Upper lobe of right lung (tissue), 1 donor: ENCODE data around the gene MX1. TPM values are rescaled to one million over a fixed set of nuclear protein-coding genes. Genes with fewer than 3 reads are reported as not detected.

Source experiments
- ATAC-seq: fragments of 200-7000 bp; cut with Tn5 transposase; one replicate; pipeline ENCODE4 v1.9.1; 2020; ENCODE audit warnings: mild to moderate bottlenecking, moderate library complexity
- DNase-seq: peaks from one replicate; pipeline ENCODE4 v3.0.0-alpha.2; 2020
- H3K27ac ChIP-seq: fragments of 200-600 bp; one replicate; pipeline ENCODE4 v1.8.0; 2022
- H3K27me3 ChIP-seq: fragments of 200-600 bp; one replicate; pipeline ENCODE4 v1.8.0; 2022; ENCODE audit warnings: mild to moderate bottlenecking
- H3K36me3 ChIP-seq: fragments of 200-600 bp; one replicate; pipeline ENCODE4 v1.8.0; 2022
- H3K4me1 ChIP-seq: fragments of 200-600 bp; one replicate; pipeline ENCODE4 v1.8.0; 2022
- H3K4me3 ChIP-seq: fragments of 200-600 bp; one replicate; pipeline ENCODE4 v1.8.0; 2022; ENCODE audit warnings: mild to moderate bottlenecking
- H3K9me3 ChIP-seq: fragments of 200-600 bp; one replicate; pipeline ENCODE4 v1.8.0; 2022
- CTCF ChIP-seq: fragments of 200-600 bp; IDR thresholded peaks from one replicate; pipeline ENCODE4 v1.8.0; 2022; ENCODE audit warnings: antibody characterized with exemption
- intact Hi-C: fragments of 100-400 bp; cut with DNase I; formaldehyde crosslinking; loops from one replicate; pipeline ENCODE4 v1.11.0; 2022
- total RNA-seq: library from RNA; stranded (reverse); fragmentation: NEBNext Ultra II Directional; extraction: Animal tissue kit (Norgen Biotek cat#: 25700); gene quantifications from one replicate; pipeline ENCODE4 v1.2.1, GENCODE V29; 2021
- donor health status: DM: no; HTN: yes; CAD: no; lungs with severe emphysema.

Gene MX1
- total RNA-seq, 1 donor from 2014 or later, result 142 TPM

- intact Hi-C loops, result no loop called here
- Histone ChIP-seq H3K9me3 (no peaks in the 10 kb centered on the region), H3K27me3 (no peaks in the 10 kb centered on the region), H3K27ac (peak overlapping the region; percentile 47), H3K4me1 (peaks cover 12% of the 10 kb centered on the region), H3K36me3 (no peaks in the 10 kb centered on the region), H3K4me3 (no peak overlapping the region)
- ATAC-seq (peak; percentile 94), DNase-seq (peak; percentile 81)
- no peak for TF ChIP-seq CTCF
Measured at GRCh38 chr21:41396558-41397075, 29.4 kb upstream of the MX1 start.

- ATAC-seq (peak; percentile 48), DNase-seq (no peak)
- no peaks in the 10 kb centered on the region for H3K27me3 ChIP-seq
Measured at GRCh38 chr21:41397471-41397891, 28.6 kb upstream of the MX1 start.

GRCh38 chr21:41398251-41398650 is 27.8 kb upstream of the MX1 start:
- peaks cover under 1% of the 10 kb centered on the region for H3K36me3 ChIP-seq
- H3K9me3 ChIP-seq, result no peaks in the 10 kb centered on the region
- no peak for TF ChIP-seq CTCF
- DNase-seq (no peak), ATAC-seq (no peak)
- no peak overlapping the region for H3K27ac ChIP-seq
- H3K4me3 ChIP-seq, result no peak overlapping the region
- intact Hi-C loops, result no loop called here
- H3K4me1 ChIP-seq, result peaks cover 12% of the 10 kb centered on the region
- no peaks in the 10 kb centered on the region for H3K27me3 ChIP-seq

More at GRCh38 chr21:41397471-41397891, 28.6 kb upstream of the MX1 start:
- H3K36me3 ChIP-seq, result no peaks in the 10 kb centered on the region
- H3K4me1 ChIP-seq, result peaks cover 12% of the 10 kb centered on the region
- TF ChIP-seq CTCF, result no peak
- no peaks in the 10 kb centered on the region for H3K9me3 ChIP-seq
- intact Hi-C loops, result no loop called here
- H3K4me3 ChIP-seq, result no peak overlapping the region
- H3K27ac ChIP-seq, result no peak overlapping the region

GRCh38 chr21:41398831-41399230 is 27.2 kb upstream of the MX1 start:
- ATAC-seq, result no peak
- no peak overlapping the region for H3K27ac ChIP-seq
- no peaks in the 10 kb centered on the region for H3K9me3 ChIP-seq
- no peak for TF ChIP-seq CTCF
- no peaks in the 10 kb centered on the region for H3K27me3 ChIP-seq
- H3K36me3 ChIP-seq, result peaks cover 4% of the 10 kb centered on the region
- H3K4me1 ChIP-seq, result peaks cover 12% of the 10 kb centered on the region
- no peak overlapping the region for H3K4me3 ChIP-seq
- intact Hi-C loops, result no loop called here
- no peak for DNase-seq

GRCh38 chr21:41399246-41399800 is 26.7 kb upstream of the MX1 start:
- TF ChIP-seq CTCF, result no peak
- Histone ChIP-seq H3K9me3 (no peaks in the 10 kb centered on the region), H3K27me3 (no peaks in the 10 kb centered on the region), H3K4me3 (no peak overlapping the region), H3K27ac (no peak overlapping the region), H3K36me3 (peaks cover 4% of the 10 kb centered on the region), H3K4me1 (peaks cover 12% of the 10 kb centered on the region)
- no peak for ATAC-seq
- no peak for DNase-seq
- intact Hi-C loops, result no loop called here

- Histone ChIP-seq H3K4me1 (peaks cover 5% of the 10 kb centered on the region), H3K27ac (no peak overlapping the region), H3K27me3 (no peaks in the 10 kb centered on the region), H3K9me3 (no peaks in the 10 kb centered on the region), H3K36me3 (peaks cover 4% of the 10 kb centered on the region), H3K4me3 (no peak overlapping the region)
- intact Hi-C loops, result no loop called here
- no peak for TF ChIP-seq CTCF
- DNase-seq (no peak), ATAC-seq (no peak)
Measured at GRCh38 chr21:41402231-41402630, 23.8 kb upstream of the MX1 start.
